Activated CD4-positive, CD25-positive, alpha-beta regulatory T cell (primary cell): ENCODE measurements around the gene ROS1.
"Not testable (repeated sequence)": the region's sequence is repeated elsewhere in the genome, so short reads cannot be mapped to it uniquely, and the experiment has no call there.

ENCODE experiments used
- DNase-seq, 4 experiments: peaks; one replicate each; lab custom pipeline; 2025; lab: John Stamatoyannopoulos, UW

Gene ROS1

DNA sequence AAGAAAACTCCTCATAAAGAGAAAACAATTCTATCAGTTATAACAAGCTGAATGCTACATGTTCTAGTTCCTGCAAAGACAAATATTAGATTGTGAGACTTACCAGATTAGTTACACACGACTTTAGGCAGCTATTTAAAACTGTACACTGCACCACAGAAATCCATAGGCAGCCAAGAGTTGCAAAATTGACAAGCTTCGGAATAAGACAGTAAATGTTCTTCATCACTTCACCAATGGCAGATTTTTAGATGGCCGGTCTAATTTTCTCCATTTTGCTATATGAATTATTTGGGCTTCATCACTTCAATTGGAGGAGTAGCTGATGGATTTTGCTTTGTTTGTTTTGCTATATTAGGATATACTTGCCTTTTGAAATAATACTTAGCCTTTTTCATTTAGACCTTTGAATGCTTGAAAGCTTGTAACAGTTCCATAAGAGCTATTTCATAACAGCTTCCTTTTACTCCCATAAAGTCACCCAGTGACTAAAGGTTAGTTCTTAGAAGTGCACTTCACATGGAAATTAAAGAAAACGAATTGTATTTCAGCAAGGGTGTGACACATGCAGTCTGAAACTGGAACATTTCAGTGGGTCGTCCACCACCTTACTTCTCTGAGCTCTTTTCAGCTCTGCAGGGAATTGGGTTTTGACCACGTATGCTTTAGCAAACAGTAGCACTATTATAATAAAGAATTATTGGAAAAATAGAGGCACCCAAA lies at the start of gene ROS1:
Gene ROS1, minus strand, starts transcription at position 512 of the 723 bp plus-strand sequence. Its CDS starts 286 bp downstream, at position 226.
- no peak for DNase-seq

DNA sequence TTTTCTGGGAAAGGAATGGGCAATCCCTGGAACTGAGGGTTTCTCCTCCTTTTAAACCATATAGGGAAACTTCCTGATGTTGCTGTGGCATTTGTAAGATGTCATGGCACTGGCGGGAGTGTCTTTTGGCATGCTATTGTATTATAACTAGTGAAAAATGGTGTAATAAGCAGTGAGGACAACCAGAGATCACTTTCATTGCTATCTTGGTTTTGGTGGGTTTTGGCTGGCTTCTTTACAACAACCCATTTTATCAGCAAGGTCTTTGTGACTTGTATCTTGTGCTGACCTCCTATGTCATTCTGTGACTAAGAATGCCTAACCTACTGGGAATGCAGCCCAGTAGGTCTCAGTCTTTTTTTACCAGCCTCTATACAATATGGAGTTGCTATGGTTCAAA lies 47.7 kb upstream of the ROS1 start:
- no peak for DNase-seq

DNA sequence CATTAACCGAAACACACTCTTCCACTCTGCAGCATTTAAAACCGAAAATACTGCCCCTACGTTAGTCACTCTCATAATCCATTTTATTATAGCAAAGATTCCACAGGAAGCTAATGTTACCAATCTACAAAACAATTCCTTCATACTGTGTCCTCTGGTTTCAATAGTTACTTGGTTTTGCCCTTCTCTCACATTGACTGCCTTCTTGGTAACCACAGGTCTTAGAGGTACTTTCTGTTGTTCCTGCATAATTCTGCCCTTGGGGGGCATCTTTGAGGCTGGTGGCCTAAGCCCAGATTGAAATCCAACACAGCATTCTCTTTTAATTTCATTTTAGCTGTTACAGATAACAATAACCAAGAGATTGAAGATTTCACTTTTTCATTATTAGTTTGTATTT lies 46.9 kb upstream of the ROS1 start:
- DNase-seq = no peak

DNA sequence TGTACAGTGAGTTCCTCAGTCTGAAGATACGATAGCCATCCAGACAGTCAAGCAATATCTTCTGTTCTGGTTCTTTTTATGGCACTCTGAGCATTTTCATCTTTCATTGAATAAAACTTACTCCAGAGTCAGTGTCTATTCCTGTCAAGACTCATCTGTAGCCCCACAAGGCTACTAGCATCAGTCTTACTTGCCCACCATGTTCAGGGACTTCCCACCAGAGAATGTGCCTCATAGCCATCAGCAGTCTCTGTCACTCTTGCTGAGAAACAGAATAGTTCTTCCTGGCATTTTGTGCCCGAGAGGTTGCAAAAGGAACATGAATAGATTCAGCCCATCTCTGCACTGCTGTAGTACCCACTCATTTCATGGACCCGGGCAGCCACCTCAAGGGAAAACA lies 44.0 kb upstream of the ROS1 start:
- no peak for DNase-seq

DNA sequence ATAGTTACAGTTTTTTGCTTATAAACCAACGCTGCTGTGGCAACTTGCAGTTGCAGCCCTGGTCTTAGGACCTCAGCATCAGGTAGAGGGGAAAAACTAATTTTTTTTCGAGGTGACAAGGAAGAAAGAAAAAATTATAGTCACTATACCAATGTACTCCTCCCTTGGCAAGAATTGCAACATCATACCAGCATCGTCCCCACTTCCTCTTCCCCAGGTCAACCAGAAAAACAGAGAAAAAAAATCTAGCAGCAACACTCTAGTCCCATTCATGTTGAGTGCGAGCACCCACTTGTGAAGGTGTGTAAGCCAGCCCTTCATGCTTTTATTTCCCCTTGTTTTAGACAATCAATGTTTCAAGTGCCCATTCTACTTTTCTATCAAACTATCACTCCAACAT lies 43.6 kb upstream of the ROS1 start:
- DNase-seq = no peak

DNA sequence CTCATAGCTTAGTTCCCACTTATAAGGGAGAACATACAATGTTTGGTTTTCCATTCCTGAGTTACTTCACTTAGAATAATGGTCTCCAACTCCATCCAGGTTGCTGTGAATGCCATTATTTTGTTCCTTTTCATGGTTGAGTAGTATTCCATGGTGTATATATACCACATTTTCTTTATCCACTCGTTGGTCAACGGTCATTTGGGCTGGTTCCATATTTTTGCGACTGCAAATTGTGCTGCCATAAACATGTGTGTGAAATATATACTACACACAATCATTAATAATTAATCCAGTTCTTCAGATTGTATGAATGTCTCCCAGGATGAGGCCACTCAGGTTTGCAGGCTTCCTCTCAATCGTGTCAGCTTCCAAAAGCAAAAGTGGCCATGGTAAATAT lies 42.8 kb upstream of the ROS1 start:
- not testable (repeated sequence) for DNase-seq

DNA sequence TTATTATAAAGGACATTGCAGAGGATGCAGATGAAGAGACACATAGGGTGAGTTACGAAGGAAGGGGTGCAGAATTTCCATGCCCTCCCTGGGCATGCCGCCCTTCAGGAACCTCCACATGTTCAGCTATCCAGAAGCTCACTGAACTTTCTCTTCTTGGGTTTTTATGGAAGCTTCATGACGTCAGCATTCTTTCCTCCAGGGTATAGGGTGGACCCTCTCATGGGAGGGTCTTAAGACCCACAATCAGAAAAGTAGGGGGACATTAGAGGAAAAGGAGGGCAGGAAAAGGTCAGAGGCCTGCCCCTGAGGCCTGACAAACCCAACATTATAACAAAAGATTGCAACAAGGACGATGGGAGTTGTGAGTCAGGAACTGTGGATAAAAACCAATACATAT lies 42.1 kb upstream of the ROS1 start:
- no peak for DNase-seq

DNA sequence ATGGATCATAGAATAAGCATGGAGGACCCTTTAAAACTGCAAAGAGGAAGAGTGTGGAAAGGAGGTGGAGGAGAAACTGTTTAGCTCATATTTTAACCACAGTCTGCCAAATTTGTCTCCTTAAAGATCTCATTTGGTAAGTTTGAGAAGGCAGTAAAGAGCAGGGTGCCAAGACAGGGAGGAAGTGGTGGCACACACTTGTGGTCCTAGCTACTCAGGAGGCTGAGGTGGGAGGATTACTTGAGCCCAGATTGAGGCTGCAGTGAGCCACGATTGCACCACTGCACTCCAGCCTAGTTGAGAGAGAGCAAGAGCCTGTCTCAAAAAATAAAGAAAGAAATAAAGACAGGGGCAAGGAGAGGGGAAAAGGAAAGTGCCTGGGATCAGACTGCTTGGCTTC lies 39.9 kb upstream of the ROS1 start:
- no peak for DNase-seq

DNA sequence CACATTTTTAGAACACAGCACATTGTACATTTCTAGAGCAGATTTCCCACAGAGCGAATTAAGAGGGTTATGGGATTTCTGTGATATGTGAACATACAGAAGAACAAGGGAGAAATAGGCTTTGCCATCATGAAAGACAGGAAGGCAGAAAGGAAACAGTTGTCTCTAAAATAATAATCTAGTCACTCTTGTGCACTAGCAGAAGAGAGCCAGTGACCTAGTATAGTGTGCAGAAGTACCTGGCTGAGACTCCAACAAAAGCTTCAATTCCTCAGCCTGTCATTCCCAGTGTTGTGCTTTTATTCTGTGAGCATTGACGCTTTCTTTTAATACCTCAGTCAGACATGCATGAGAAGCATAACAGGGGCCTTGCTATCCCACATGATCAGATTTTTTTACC lies 39.0 kb upstream of the ROS1 start:
- no peak for DNase-seq

DNA sequence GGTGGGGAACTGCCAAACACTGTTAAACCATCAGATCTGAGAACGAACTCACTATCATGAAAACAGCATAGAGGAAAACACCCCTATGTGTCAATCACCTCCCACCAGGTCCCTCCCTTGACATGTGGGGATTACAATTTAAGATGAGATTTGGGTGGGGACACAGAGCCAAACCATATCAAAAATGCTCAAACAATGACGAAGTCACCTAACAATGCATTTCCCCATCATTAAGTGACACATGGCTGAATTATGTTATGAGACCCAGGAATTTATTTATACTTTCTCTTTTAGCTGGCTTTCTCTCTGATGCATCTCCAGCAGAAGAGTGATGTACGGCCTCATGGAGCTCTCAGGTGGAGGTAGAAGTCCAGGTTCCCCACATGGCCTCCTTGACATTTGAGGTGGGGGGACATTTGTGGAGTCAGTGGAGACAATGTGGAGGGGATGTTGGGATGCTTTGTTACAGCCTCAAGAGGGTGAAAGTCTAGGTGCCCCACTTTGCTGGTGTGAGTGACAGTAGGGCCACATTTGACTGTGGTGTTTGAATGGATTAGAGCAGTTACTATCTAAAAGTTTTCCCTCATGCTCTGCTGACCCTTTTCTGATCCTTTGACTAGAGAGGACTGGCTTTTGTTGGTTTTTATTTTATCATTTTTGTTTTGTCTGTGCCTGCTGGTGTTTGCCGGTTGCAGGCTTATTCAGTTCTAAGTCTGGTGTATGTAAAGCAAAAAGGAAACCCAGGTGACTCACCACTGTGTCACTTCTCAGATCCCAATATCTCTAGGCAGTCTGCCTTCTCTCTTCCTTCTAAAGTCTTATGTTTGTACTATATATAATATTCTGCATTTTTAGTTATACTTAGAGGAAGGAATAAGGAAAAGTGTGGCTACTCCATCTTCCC lies 38.3 kb upstream of the ROS1 start:
- no peak for DNase-seq

DNA sequence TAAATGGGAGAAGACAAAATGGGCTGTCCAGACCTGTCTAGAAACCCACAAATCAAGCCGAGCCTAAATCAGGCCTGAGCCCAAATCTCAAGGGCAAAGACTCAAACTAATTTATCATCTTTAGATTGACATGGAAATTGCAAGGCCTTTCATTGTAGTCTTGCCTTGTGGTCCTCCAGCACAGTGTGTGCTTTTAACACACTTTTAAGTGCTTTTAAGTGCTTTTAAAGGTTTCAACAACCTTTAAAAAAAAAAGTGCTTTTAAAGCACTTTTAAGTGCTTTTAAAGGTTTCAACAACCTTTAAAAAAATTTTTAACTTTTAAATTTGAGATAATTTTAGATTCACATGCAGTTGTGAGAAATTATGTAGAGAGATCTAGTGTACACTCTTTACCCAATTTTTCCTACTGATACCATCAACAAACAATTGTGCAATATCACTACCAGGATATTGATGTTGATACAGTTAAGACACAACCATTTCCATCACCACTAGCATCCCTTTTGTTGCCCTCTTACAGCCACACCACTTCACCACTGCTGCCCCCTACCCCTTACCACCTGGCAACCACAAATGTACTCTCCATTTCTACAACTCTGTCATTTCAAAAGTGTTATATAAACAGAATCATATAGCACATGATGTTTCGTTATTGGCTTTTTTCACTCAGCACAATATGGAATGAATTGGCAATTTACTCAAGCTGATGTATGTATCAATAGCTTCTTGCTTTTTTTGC lies 33.6 kb upstream of the ROS1 start:
- no peak for DNase-seq

DNA sequence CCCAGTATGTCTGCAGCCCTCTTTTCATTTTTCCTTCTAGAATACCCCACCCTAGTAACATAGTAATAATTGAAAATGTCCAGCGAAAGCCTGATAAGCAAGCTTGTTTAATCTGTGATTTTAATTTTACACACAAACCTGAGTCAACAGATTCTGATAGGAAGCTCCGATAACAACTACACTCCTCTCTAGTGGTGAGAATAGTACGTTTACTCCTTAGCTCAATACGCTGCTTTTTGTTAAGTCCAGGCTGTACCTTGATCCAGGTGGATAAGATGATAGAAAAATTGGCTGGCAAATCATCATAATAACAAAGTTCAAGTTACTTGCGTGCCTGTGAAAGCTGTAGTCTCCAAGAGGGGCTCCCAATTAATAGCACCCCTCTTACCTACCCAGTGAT lies 31.3 kb upstream of the ROS1 start:
- no peak for DNase-seq

DNA sequence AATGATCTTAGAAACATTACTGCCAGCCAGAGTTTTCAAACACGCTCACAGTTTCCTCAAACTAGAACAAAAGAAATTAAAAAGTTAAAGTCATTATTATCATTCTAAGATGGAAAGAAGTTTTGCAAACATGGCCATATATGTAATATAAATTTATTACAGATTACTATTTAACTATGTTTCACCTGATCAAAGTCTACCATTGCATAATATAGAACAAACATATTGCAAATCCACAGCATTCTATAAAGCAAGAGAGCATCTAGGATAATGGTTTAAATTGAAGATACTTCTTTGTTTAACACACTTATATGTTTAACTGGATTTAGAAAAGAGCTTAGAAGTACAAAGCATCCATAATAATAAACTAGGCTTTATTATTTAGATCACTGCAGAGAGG lies 30.5 kb upstream of the ROS1 start:
- DNase-seq = no peak

DNA sequence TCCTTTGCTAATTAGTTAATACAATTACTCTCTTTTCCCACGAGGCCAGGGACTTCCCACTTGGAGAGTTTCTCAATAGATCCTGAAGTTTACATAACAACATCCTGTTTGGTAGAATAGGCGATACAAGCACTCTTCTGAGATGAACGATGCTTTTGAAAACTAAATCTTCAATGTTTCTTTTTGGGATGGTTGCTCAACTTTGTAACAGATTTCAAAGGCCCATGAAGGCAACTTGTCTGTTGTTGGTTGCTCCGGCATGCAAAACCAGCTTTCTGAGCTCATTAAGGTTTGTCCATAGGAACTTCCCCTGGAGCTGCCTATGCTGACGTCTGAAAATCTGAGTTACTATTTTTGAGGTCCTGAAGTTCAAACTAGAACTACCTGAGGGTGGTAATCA lies 25.9 kb upstream of the ROS1 start:
- no peak for DNase-seq

DNA sequence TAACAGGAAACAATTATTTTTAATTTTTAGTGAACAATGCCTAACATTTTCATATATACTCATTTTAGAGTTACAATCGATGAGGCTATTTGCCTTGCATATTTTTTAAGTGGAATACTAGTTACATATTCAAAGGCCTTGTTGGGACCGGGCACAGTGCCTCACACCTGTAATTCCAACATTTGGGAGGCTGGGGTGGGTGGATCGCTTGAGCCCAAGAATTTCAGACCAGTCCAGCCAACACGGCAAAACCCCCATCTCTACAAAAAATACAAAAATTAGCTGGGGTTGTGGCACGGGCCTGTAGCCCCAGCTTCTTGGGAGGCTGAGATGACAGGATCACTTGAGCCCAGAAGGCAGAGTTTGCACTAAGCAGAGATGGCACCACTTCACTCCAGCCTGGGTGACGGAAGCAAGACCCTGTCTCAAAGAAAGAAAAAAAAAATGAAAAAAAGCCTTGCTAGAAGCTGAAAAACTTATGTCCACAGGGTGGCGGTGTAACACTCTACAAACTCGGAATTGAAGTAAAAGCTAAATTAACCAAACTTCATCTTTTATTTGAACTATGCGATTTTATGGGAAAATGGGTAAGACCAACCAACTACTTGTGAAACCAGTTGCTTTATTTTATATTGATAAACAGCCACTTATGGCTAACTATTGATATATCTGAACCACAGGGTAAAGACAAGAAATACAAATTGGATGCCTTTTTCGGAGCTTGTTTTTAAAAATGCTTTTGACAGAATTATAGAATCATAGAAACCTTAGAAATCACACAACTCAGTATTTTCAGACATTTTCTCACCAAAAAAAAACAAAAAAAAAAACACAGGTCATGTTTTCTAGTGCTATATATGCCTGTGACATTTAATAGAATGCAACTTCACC lies 24.1 kb upstream of the ROS1 start:
- DNase-seq = peak; percentile 6 to 33 (median 11)

DNA sequence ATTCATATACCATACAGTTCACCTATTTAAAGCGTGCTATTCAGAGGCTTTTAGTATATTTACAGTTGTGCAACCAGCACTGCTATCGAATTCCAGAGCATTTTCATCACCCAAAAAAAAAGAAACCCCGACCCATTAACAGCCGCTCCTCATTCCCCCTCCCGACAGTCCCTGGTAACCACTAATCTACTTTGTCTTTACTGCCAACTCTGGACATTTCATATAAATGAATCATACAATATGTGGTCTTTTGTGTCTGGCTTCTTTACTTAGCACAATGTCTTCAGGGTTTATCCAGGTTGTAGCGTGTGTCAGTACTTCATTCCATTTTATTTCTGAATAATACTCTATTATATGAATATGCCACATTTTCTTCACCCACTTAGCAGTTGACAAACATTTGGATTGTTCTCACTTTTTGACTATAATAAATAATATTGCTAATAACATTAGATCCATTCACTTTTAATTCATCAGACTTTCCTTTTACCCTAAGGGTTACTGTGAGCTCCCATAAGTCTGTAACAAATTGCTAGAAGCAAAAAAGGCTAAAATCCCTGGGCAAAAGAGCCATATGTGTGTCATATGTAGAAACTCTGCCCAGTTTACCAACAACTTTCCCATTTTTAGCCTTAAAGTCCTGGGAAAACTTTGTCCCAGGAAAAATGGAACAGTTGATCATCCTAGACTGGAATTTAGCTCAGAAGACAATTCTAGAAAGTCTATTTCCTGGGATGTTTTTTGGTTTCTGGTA lies 23.2 kb upstream of the ROS1 start:
- no peak for DNase-seq

DNA sequence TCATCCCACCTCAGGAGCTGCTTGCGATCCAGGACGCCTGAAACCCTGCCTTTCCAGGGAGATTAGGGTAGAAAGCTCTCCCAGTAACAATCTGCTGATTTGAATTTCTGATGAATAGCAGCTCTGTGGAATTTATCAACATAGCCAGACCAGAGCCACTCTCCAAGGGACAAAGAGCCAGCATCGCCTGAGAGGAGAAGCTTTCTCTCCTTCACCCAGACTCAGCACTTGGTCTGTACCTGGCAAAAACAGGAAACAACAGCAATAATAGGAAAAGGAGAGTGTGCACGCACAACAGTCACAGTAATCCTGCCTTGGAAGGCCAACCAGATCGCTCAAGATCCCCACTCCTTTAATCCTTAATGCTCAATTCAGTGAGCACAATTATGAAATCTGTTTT lies 22.3 kb upstream of the ROS1 start:
- DNase-seq = no peak

DNA sequence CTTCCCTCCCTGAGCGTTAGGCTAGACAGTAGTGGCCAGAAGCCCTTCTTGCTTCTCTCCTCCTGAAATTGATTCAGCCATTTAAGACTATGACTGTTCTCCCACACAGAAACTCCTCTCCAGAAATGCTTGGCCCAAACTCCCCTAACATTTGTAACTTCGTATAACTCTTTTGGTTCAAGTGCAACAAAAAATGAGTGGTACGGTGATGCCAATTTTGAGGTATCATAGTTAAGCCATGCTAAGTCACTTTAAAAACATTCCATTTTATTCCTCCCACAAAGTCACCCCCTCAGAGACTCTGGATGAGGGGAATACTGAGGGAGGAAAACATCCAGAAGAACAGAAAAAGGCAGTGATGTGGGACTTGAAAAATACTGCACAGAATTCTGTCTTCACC lies 21.1 kb upstream of the ROS1 start:
- no peak for DNase-seq

DNA sequence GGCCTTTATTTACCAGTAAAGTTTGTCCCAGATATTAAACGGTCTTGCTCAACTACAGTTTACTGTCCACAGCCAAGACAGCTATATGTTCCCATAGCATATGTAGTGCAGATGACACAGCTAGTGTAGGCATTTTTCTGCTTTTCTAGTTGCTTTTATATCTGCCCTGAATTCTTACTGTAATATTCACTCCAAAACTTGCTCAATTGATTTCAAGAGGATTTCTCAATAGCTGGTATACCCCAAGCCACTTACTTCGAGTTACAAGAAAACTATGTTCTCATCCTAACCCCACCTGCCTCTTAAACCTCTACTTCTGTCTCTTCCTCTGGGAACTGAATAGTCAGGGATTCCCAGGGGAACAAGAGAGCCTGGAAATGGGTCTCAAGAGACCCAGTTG lies 18.9 kb upstream of the ROS1 start:
- no peak for DNase-seq

DNA sequence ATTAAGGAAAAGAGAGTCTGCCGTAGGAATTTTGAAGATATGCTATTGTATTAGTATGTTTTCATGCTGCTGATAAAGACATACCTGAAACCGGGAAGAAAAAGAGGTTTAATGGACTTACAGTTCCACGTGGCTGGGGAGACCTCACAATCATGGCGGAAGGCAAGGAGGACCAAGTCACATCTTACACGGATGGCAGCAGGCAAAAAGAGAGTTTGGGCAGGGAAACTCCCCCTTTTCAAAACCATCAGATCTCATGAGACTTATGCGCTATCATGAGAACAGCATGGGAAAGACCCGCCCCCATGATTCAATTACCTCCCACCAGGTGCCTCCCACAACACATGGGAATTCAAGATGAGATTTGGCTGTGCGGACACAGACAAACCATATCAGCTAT lies 16.6 kb upstream of the ROS1 start:
- DNase-seq = not testable (repeated sequence)

DNA sequence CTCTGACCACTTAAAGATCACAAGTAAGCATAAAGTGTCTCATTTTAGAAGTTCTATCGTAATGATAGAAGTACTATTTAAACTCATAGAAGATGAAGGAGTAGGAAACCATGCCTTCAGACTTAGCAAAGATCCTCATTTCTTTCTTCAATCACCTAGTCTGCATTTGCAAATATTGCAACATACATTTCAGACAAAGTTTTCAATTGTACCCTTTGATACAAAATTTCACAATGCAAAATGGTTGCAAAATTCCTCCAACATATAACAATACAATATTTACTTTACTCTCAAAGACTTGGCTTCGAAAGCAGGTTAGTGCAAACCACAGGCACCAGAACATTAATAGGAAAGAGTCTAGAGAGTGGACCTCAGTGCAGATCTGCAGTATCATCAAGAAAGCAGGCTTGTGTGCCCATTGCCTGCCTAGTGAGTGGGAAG lies 16.1 kb upstream of the ROS1 start:
- no peak for DNase-seq
